GM21723 (cell line): Measurements from ENCODE around the gene ADH6.
"Not testable (repeated sequence)": the region's sequence is repeated elsewhere in the genome, so short reads cannot be mapped to it uniquely, and the experiment has no call there.

Source experiments
- ATAC-seq: cut with Tn5 transposase; IDR thresholded peaks from one replicate; pipeline ENCODE4 v1.9.1; 2021; ENCODE audit warnings: mild to moderate bottlenecking, moderate library complexity; ENCODE audit not compliant: unreplicated experiment

The ADH6 gene

DNA sequence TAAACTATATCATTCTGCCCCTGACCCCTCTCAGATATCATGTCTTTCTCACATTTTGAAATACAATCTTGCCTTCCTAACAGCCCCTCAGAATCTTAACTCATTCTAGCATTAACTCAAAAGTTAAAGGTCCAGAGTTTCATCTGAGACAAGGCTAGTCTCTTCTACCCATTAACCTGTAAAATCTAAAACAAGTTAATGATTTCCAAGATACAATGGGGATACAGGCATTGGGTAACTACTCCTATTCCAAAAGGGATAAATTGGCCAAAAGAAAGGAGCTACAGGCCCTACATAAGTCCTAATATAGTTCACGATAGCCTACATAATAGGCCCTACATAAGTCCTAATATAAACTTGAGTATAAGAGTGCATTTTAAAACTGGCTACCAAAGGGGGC is 18.9 kb downstream of the ADH6 start:
- no peak for ATAC-seq

DNA sequence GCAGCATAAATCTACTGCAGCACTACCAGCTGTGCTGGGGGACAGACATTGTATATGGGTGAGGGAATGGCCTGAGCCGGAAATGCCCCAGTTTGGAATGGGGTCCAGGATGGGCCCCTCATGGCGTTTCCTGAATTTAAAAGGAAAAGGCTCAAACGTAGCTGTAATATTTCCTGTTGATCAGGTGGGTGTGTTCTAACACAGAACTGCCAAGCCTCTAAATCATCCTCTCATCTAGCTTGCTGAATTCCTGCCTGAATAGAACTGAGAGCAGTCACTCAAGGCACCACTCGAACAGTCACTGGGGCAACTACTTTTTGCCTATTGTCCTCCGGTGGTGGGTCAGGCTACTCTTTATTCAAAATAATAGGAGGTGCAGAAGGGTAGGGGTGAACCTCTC is 28.7 kb downstream of the ADH6 start:
- ATAC-seq, result no peak

DNA sequence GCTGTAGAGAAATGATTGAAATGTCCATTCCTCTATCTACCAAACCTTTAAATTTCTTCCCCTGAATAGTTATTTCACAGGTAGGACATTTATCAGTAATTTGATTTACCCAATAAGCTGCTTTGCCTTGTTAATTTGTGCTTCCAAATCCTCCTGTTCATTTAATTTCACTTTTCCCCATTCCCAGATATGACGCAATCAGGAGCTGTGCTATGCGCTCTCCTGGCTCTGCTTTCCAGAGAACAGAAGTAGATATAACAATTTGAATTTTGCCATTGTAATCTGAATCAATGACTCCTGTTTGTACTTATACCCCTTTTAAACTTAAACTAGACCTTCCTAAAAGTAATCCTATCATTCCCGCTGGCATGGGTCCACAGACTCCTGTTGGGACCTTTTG is 29.1 kb downstream of the ADH6 start:
- ATAC-seq, result not testable (repeated sequence)

DNA sequence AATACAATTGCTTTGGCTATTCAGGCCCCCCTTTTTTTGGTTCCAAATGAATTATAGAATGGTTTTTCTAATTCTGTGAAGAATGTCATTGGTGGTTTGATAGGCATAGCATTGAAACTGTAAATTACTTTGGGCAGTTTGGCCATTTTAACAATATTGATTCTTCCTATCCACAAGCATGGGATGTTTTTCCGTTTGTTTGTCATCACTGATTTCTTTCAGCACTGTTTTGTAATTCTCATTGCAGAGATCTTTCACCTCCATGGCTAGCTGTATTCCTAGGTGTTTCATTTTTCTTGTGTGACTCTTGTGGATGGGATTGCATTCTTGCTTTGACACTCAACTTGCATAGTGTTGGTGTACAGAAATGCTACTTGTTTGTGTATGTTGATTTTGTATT is 33.0 kb downstream of the ADH6 start:
- ATAC-seq, result no peak

DNA sequence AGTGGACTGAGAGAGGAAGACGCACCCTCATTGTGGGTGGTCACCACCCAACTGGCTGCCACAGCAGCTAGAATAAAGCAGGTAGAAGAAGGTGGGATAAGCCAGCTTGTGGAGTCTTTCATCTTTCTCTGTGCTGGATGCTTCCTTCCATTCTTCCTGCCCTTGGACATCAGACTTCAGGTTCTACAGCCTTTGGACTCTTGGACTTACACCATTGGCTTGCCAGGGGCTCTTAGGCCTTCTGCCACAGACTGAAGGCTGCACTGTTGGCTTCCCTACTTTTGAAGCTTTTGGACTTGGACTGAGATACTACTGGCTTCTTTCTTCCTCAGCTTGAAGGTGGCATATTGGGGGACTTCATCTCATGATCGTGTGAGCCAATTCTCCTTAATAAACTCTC is 33.5 kb downstream of the ADH6 start:
- no peak for ATAC-seq

DNA sequence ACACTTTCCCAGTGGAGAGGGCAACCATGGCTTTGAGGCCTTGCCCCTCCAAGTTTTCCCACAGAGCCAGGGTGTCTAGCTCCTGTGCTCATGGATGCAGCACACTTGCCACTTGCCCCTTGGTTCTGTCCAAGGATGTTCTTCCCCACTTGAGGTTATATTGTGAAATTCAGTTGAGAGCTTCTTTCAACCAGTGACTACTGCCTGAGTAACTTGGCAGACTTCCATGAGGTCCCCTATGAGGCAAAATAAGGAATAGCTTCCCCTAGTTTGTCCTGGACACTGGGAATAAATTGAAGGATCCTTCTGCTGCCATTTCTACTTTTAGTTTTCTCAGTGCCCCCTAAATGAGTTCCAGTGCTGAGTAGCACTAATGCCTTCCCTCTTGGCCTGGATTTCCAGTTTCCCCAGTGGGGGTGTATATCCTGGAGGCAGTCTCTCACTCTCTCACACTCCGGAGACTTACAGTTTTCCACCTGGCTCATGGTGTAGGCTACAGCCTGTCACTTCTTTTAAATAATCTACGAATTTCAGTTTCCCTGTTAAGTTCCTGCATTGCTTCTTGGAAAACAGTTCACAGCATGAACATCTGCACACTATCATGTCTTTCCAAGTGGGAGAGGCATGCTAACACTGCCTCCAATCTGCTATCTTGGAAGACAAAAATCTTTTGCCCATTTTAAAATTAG is 38.5 kb downstream of the ADH6 start:
- no peak for ATAC-seq

DNA sequence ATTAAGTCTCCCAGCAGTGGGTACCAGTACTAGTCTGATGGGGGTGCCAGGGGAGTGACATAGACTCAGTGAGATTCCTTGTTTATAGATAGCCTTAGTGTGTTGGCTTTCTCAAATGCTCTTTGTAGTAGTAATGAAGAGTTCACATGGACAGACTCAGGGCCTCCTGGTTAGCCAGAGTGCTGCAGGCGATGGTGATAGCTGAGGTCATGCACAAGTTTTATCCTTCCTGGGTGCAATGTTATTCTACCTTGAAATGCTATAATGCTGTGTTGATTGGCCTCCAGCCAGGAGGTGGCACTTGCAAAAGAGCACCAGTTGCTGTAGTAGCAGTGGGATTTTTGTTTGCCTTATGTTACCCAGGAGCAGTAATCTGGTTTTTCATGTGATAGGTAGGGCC is 39.4 kb downstream of the ADH6 start:
- ATAC-seq, result no peak

DNA sequence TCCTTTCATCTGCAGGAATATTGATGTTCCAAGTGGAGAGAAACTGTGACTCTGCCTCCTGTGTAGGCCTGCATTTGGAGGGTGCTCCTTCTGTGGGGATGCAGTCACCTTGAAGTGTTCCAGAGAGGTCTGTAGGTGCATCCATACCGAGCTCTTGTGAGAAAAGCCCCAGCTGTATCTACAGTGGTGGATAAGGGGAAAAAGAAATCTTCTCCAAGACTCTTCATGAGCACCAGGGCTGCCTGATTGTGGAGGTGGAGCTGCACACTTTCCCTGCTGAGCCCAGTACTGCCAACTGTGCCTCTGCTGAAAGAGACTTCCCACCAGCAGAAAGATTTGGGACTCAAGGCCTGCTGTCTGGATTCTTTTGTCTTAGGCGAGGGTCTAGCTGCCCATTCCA is 39.9 kb downstream of the ADH6 start:
- no peak for ATAC-seq

DNA sequence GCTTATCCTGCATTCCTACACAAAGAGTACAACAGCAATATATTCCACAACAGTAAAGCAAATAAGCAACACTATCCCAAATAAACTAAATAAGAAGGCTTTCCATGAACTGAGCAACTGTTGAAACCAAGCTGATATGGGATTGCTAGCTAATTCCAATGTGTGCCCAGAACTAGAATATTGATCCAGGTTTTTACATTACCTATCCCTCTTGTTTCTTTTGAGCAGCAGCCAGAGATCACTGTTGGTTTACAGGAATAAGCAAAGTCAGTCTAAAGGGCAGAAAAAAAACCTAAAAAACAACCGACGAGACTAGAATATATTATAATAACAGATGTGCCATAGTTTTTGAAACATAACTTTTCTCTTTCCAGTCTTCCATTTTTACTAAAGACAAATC is 52.5 kb downstream of the ADH6 start:
- ATAC-seq, result no peak

DNA sequence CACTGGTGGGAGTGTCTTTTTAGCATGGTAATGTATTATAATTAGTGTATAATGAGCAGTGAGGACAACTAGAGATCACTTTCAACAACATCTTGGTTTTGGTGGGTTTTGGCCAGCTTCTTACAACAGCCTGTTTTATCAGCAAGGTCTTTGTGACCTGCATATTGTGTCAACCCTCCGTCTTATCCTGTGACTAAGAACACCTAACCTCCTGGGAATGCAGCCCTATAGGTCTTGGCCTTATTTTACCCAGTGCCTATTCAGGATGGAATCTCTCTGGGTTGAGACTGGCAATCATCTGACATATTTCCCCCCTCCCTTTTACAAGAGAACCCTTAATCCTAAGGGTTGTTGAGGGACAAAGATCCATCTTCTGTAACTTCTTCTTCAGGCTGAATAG is 53.1 kb downstream of the ADH6 start:
- ATAC-seq, result no peak

DNA sequence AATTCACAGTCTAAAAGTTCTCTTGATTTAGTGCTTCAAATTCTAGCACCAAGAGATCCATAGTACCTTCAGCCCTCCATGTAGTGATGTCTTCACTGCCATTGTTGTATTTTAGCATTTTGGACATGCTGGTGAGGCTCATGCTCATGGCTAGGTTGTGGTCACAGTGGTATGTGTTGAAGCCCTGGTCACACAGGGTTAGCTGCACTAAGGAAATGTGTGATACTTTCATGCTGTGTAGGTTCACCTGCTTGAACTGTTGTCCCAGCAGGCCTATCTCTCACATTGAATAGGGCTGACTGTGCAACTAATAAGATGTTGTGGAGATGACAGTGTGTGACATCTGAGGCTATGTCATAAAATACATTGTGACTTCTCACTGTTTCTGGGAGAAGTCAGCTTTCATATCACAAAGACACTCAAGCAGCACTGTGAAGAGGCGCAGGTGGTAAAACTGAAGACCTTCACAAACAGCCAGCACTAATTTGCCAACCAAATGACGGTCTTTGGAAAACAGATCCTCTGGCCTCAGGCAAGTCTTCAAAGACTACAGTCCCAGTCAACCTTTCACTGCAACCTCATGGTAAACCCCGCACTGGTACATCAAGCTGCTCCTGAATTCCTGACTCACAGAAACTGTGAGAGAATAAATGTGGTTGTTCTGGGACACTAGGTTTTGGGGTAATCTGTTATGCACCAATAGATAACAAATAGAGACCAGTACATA is 57.5 kb downstream of the ADH6 start:
- no peak for ATAC-seq

DNA sequence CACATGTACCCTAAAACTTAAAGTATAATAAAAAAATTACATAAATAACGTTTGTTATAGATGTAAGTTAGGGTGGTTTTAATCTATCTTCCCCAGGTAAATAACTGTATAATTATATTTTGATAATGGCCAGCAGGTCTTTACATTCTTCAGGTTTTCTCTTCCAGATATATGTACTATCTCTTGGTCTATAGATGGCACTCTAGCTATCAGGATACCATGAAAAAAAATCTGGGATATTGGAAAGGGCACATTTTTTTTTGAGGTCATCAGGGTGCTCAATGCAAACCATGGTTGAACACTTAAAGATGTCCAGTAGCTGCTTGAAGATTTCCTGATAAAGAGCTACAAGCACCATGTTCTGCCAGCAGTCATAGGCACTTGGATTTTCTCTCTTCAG is 59.3 kb downstream of the ADH6 start:
- no peak for ATAC-seq

DNA sequence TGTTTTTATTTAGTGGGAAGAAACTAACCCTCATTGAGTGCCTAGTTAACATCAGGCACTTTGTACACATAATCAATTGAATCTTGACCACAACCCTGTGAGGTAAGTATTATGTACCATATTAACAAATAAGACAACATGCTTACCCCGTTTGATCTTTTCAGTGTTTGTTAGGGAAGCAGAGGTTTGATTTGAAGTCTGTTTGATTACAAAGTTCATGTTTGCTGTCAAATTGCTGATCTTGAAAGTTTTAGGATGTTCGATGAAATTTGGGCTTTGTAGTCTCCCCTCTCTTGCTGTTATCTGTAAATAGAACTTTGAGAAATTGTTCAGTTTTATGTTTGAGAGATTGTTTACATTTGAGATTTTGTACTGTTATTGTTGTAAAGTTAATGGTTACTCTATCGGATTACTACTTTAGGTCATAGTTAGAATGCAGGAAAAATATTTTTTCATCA is 61.5 kb downstream of the ADH6 start:
- no peak for ATAC-seq

DNA sequence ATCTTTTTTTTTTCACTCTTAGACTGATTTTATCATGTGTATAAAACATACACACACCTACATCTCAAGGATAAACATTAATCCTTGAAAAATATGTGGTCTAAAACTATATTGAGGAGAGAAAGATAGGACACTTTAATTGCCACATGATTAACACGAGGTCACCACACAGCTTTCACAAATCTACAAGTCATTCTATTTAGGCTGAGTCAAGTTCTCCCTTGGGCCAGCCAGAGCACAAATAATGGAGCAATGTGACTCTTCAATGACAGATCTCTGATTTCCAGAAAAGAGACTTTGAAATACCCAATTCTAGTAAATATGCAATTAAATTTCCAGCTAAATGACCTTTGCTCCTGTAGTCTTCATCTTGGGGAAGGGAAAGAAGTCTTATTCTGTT is 62.1 kb downstream of the ADH6 start:
- no peak for ATAC-seq

DNA sequence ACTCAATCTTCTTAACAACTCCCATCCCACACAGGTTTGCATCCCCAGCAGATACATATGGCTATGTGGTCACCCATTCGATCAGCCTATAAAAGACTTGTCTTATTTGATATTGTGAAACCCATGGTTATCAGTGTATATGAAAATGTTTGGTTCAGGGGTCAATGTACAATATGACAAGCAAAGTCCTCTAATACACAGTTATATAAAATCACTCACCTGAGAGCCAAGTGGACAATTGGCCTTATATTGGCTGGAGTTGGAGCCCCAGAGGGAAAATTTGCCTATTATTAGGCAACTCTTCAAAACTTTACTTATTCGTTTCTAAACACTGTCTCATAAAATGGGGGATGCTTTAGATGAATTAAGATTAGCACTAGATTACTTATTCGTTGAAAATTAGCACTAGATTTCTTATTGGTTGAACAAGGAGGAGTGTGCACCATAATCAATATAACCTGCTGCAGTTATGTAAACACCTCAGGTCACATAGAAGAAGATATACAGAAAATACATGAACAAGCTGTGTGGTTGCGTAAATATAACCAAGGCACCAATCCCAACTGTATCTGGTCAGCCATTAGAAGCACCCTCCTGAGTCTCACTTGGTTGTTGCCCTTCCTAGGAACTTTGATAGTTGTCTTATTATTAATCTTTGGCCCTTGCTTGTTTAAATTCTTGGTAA is 64.2 kb downstream of the ADH6 start:
- no peak for ATAC-seq
